Endothelial cell of umbilical vein (primary cell): ENCODE results near the gene ZNF418. TPM values are rescaled to one million over a fixed set of nuclear protein-coding genes. Genes with fewer than 3 reads are reported as not detected.

Experiments
- BruUV-seq: library from RNA; stranded (reverse); fragments of 400-500 nt; replicated peaks from 2 replicates; lab custom pipeline; 2021; lab: Mats Ljungman, UMichigan
- CTCF ChIA-PET: fragments of 300-600, 350-600 bp; sonication (Branson Sonifier 250); formaldehyde crosslinking; loops from one replicate; lab custom pipeline; 2021; ENCODE audit warnings: antibody characterized with exemption, inconsistent platforms; lab: Charles Lee
- POLR2A ChIA-PET: fragments of 300-600, 350-600 bp; sonication (Branson Sonifier 250); formaldehyde crosslinking; loops from one replicate; lab custom pipeline; 2021; ENCODE audit warnings: antibody characterized with exemption, inconsistent platforms; lab: Charles Lee
- DNase-seq: peaks from one replicate; pipeline ENCODE4 v3.0.0-alpha.2; 2011; ENCODE audit warnings: low read depth, low spot score
- FAIRE-seq: peaks from 2 replicates; lab custom pipeline; 2011; peaks lifted over from hg19 to GRCh38; lab: Jason Lieb, UNC
- H2AFZ ChIP-seq: 2 replicates; pipeline ENCODE4 v1.6.0; 2012; ENCODE audit warnings: low read depth, low read length, control low read depth, inconsistent platforms
- H3K27ac ChIP-seq: 2 replicates; pipeline ENCODE4 v1.5.1; 2011; ENCODE audit warnings: low read depth, mild to moderate bottlenecking, control low read depth, low read length, moderate library complexity; ENCODE audit not compliant: insufficient read depth
- H3K27me3 ChIP-seq, 2 experiments: 2 replicates each; pipeline versions ENCODE4 v1.6.0 to v1.6.1; 2011; ENCODE audit warnings: low read length in 2 of 2, mixed read lengths in 1 of 2; ENCODE audit not compliant: control insufficient read depth in 2 of 2, insufficient read depth in 2 of 2
- H3K36me3 ChIP-seq, 2 experiments: 2 replicates in 1 of 2; 3 replicates in 1 of 2; pipeline ENCODE4 v1.5.1; 2011; ENCODE audit warnings: low read length in 2 of 2, mild to moderate bottlenecking in 1 of 2, moderate library complexity in 1 of 2; ENCODE audit not compliant: control insufficient read depth in 2 of 2, insufficient read depth in 2 of 2; ENCODE audit errors: extremely low read depth in 1 of 2
- H3K4me1 ChIP-seq: 3 replicates; pipeline ENCODE4 v1.5.1; 2011; ENCODE audit warnings: mild to moderate bottlenecking, low read length; ENCODE audit not compliant: control insufficient read depth, insufficient read depth; ENCODE audit errors: extremely low read depth
- H3K4me2 ChIP-seq: 2 replicates; pipeline ENCODE4 v1.6.1; 2011; ENCODE audit warnings: low read length, control low read depth, mixed read lengths; ENCODE audit not compliant: insufficient read depth
- H3K4me3 ChIP-seq, 3 experiments: fragments of 200-600 bp in 1 of 3; sonication (generic), shearing (Covaris generic) in 1 of 3; replicated peaks in 1 of 3; 2 replicates each; pipeline ENCODE4 v1.5.1; 2011 to 2016; ENCODE audit warnings: control low read depth in 3 of 3, low read length in 3 of 3, mild to moderate bottlenecking in 2 of 3, inconsistent platforms in 1 of 3, low read depth in 1 of 3, moderate library complexity in 1 of 3; ENCODE audit not compliant: insufficient read depth in 1 of 3
- H3K79me2 ChIP-seq: 2 replicates; pipeline ENCODE4 v1.6.0; 2012; ENCODE audit warnings: low read length, inconsistent platforms; ENCODE audit not compliant: control insufficient read depth, insufficient read depth
- H3K9ac ChIP-seq: replicated peaks from 2 replicates; pipeline ENCODE3; 2011; ENCODE audit warnings: low read length, control low read depth; ENCODE audit not compliant: insufficient read depth; ENCODE audit errors: extremely low read depth
- H3K9me1 ChIP-seq: replicated peaks from 3 replicates; pipeline ENCODE4 v1.6.0; 2011; ENCODE audit warnings: mild to moderate bottlenecking, low read length; ENCODE audit not compliant: control insufficient read depth, insufficient read depth; ENCODE audit errors: extremely low read depth
- H3K9me3 ChIP-seq: replicated peaks from 2 replicates; pipeline ENCODE4 v1.5.1; 2012; ENCODE audit warnings: low read length, inconsistent platforms; ENCODE audit not compliant: control insufficient read depth, insufficient read depth
- H4K20me1 ChIP-seq: replicated peaks from 2 replicates; pipeline ENCODE3; 2011; ENCODE audit warnings: mild to moderate bottlenecking, low read length; ENCODE audit not compliant: control insufficient read depth, insufficient read depth; ENCODE audit errors: extremely low read depth
- CTCF ChIP-seq, 2 donors: IDR thresholded peaks; 1 replicate in 1 of 2; 2 replicates in 1 of 2; pipeline ENCODE4 v1.5.1; 2011; ENCODE audit warnings: low read length in 2 of 2, mild to moderate bottlenecking in 2 of 2, moderate library complexity in 2 of 2, control low read depth in 1 of 2, inconsistent platforms in 1 of 2, low read depth in 1 of 2; ENCODE audit not compliant: insufficient read depth in 1 of 2; ENCODE audit errors: extremely low read depth in 1 of 2
- EZH2 ChIP-seq: IDR thresholded peaks from 2 replicates; pipeline ENCODE4 v1.6.1; 2012; ENCODE audit warnings: borderline replicate concordance, low read depth, mild to moderate bottlenecking, moderate library complexity, low read length, inconsistent platforms; ENCODE audit not compliant: severe bottlenecking
- FOS ChIP-seq: IDR thresholded peaks from 2 replicates; pipeline ENCODE4 v1.6.1; 2011; ENCODE audit warnings: mild to moderate bottlenecking, low read length, moderate library complexity, borderline replicate concordance; ENCODE audit not compliant: insufficient read depth
- GATA2 ChIP-seq: IDR thresholded peaks from 2 replicates; pipeline ENCODE4 v1.7.0; 2011; ENCODE audit warnings: low read depth, mild to moderate bottlenecking, moderate library complexity, mixed read lengths, low read length; ENCODE audit not compliant: insufficient read length, insufficient read depth
- JUN ChIP-seq: IDR thresholded peaks from 2 replicates; pipeline ENCODE4 v1.6.1; 2011; ENCODE audit warnings: borderline replicate concordance, low read depth; ENCODE audit not compliant: insufficient read length, insufficient read depth
- MAX ChIP-seq: IDR thresholded peaks from 2 replicates; pipeline ENCODE4 v1.6.1; 2011; ENCODE audit not compliant: insufficient read depth, insufficient read length
- MYC ChIP-seq: IDR thresholded peaks from one replicate; pipeline ENCODE4 v1.6.1; 2011; ENCODE audit warnings: mild to moderate bottlenecking, low read depth, low read length
- POLR2A ChIP-seq: IDR thresholded peaks from 2 replicates; pipeline ENCODE4 v1.6.1; 2012; ENCODE audit warnings: low read depth, mild to moderate bottlenecking, control low read depth, low read length
- POLR2AphosphoS5 ChIP-seq: IDR thresholded peaks from 2 replicates; pipeline ENCODE4 v1.6.1; 2012; ENCODE audit warnings: low read depth, mild to moderate bottlenecking, control low read depth, low read length, moderate library complexity; ENCODE audit not compliant: insufficient read depth
- dilution Hi-C: fragments of 300-500 bp; cut with MboI; formaldehyde crosslinking; loops from one replicate; pipeline ENCODE4 v1.15.0; 2019; ENCODE audit warnings: low sequenced_read_pairs; ENCODE audit not compliant: extremely low pct_ligation_motif_present
- intact Hi-C: fragments of 100-400 bp; cut with micrococcal nuclease; formaldehyde crosslinking; loops from one replicate; pipeline ENCODE4 v1.10.0; 2022
- polyA plus RNA-seq, 4 experiments: library from polyadenylated mRNA; depleted of rRNA in 3 of 4; stranded (reverse) in 3 of 4; unstranded in 1 of 4; fragments of >200 nt; gene quantifications; 2 replicates each; pipeline versions ENCODE4 v1.2.1 to v1.2.3, GENCODE V29; 2011 to 2012; ENCODE audit warnings: missing spikeins in 1 of 4
- total RNA-seq: library from RNA; stranded (reverse); gene quantifications from 2 replicates; pipeline ENCODE4 v1.2.3, GENCODE V29; 2021

ZNF418 gene
- total and polyA plus RNA-seq, 2 donors (not counting 3 experiments of a cell fraction or from before 2014, with no cell fraction given): 1.7 to 5.4 TPM

- POLR2A ChIA-PET: no interaction called here
- H3K9ac ChIP-seq: no peak overlapping the region
- intact Hi-C loops (no loop called here), dilution Hi-C loops (no loop called here)
- no peak overlapping the region for H3K27ac ChIP-seq
- no peaks in the 10 kb centered on the region for H4K20me1 ChIP-seq
- H3K36me3 ChIP-seq: no peaks in the 10 kb centered on the region
- FAIRE-seq (no peak), DNase-seq (no peak)
- TF ChIP-seq MAX (no peak), MYC (no peak), JUN (no peak), POLR2AphosphoS5 (no peak), FOS (no peak), EZH2 (no peak), POLR2A (no peak), CTCF (IDR thresholded peaks at IDR 0.05; ENCODE audit: extremely low read depth in 1 of 2, insufficient read depth in 1 of 2, low read depth in 1 of 2, low read length in 2 of 2) (no peak), GATA2 (no peak)
- H3K4me2 ChIP-seq: no peak overlapping the region
- peaks cover 4% of the 10 kb centered on the region for H3K9me3 ChIP-seq
- H3K9me1 ChIP-seq: no peaks in the 10 kb centered on the region
- H2AFZ ChIP-seq: no peak overlapping the region
- H3K4me3 ChIP-seq: no peak overlapping the region
- H3K27me3 ChIP-seq: no peaks in the 10 kb centered on the region
- BruUV-seq: no TSS peak
- CTCF ChIA-PET: no interaction called here
- H3K4me1 ChIP-seq: no peaks in the 10 kb centered on the region
- no peaks in the 10 kb centered on the region for H3K79me2 ChIP-seq
These were observed 29.6 kb upstream of the ZNF418 start for GRCh38 chr19:57964761-57965160.
